Caco-2 (cell line): ENCODE data around the gene SCGB1C2. TPM values are rescaled to one million over a fixed set of nuclear protein-coding genes. Genes with fewer than 3 reads are reported as not detected.
"Not testable (repeated sequence)": the region's sequence is repeated elsewhere in the genome, so short reads cannot be mapped to it uniquely, and the experiment has no call there.

Experiments
- Bru-seq: library from RNA; stranded (reverse); fragments of 400-500 nt; gene quantifications from one replicate; lab custom pipeline; 2021; lab: Mats Ljungman, UMichigan
- BruChase-seq, 2 experiments: library from RNA; stranded (reverse); fragments of 400-500 nt; gene quantifications; one replicate each; lab custom pipeline; 2021; lab: Mats Ljungman, UMichigan
- BruUV-seq: library from RNA; stranded (reverse); fragments of 400-500 nt; replicated peaks from 2 replicates; lab custom pipeline; 2021; lab: Mats Ljungman, UMichigan
- CTCF ChIA-PET: fragments of 300-600 bp; sonication (Branson Sonifier 250); formaldehyde crosslinking; loops from one replicate; lab custom pipeline; 2022; ENCODE audit warnings: antibody characterized with exemption; lab: Charles Lee
- POLR2A ChIA-PET: fragments of 300-600 bp; sonication (Branson Sonifier 250); formaldehyde crosslinking; loops from one replicate; lab custom pipeline; 2022; ENCODE audit warnings: antibody characterized with exemption; lab: Charles Lee
- DNase-seq, 2 experiments: peaks; one replicate each; pipeline versions ENCODE4 v3.0.0 to v3.0.0-alpha.2; 2020 to 2022
- H3K27me3 ChIP-seq: replicated peaks from 2 replicates; pipeline ENCODE4 v1.6.0; 2011; ENCODE audit warnings: low read length; ENCODE audit not compliant: control insufficient read depth, insufficient read depth
- H3K36me3 ChIP-seq: 2 replicates; pipeline ENCODE4 v1.5.1; 2011; ENCODE audit warnings: low read length; ENCODE audit not compliant: control insufficient read depth, insufficient read depth
- H3K4me1 ChIP-seq: fragments of 250-450 bp; sonication (Bioruptor Pico); 2 replicates; pipeline ENCODE4 v1.5.1; 2020; ENCODE audit warnings: mild to moderate bottlenecking
- H3K4me3 ChIP-seq: 2 replicates; pipeline ENCODE4 v1.5.1; 2011; ENCODE audit warnings: low read depth, mild to moderate bottlenecking, control low read depth, low read length
- H3K9me3 ChIP-seq: fragments of 250-450 bp; sonication (Bioruptor Pico); 2 replicates; pipeline ENCODE4 v1.5.1; 2020; ENCODE audit warnings: mild to moderate bottlenecking, moderate library complexity
- H3K27ac Mint-ChIP-seq: one replicate; pipeline ENCODE4 v1.8.0; 2022; ENCODE audit warnings: mixed read lengths; ENCODE audit not compliant: unreplicated experiment
- H3K27me3 Mint-ChIP-seq: one replicate; pipeline ENCODE4 v1.8.0; 2022; ENCODE audit warnings: mixed read lengths; ENCODE audit not compliant: insufficient read depth, unreplicated experiment
- H3K36me3 Mint-ChIP-seq: one replicate; pipeline ENCODE4 v1.8.0; 2022; ENCODE audit warnings: mild to moderate bottlenecking, mixed read lengths; ENCODE audit not compliant: insufficient read depth, unreplicated experiment
- H3K4me1 Mint-ChIP-seq: one replicate; pipeline ENCODE4 v1.8.0; 2022; ENCODE audit warnings: low read depth, mixed read lengths; ENCODE audit not compliant: unreplicated experiment
- H3K4me3 Mint-ChIP-seq: one replicate; pipeline ENCODE4 v1.8.0; 2022; ENCODE audit warnings: mild to moderate bottlenecking, moderate library complexity, mixed read lengths; ENCODE audit not compliant: unreplicated experiment
- H3K9me3 Mint-ChIP-seq: one replicate; pipeline ENCODE4 v1.8.0; 2022; ENCODE audit warnings: mixed read lengths; ENCODE audit not compliant: unreplicated experiment
- CTCF ChIP-seq, 2 experiments: fragments of 200-600 bp in 1 of 2; IDR thresholded peaks; 1 replicate in 1 of 2; 2 replicates in 1 of 2; pipeline versions ENCODE4 v1.5.1 to v1.8.0; 2011 to 2022; ENCODE audit warnings: antibody characterized with exemption in 1 of 2, control low read depth in 1 of 2, inconsistent platforms in 1 of 2, low read depth in 1 of 2, low read length in 1 of 2, mild to moderate bottlenecking in 1 of 2, moderate library complexity in 1 of 2; ENCODE audit not compliant: insufficient read depth in 1 of 2, severe bottlenecking in 1 of 2, unreplicated experiment in 1 of 2
- intact Hi-C: fragments of 100-400 bp; cut with micrococcal nuclease; formaldehyde crosslinking; loops from one replicate; pipeline ENCODE4 v1.10.0; 2022; ENCODE audit not compliant: unreplicated experiment
- long read RNA-seq: library from polyadenylated mRNA; stranded (forward); transcript quantifications from one replicate; pipeline ENCODE4 v2.0.0, GENCODE V29; 2022
- total RNA-seq: library from RNA; stranded (reverse); gene quantifications from 2 replicates; pipeline ENCODE4 v1.2.3, GENCODE V29; 2022

Gene SCGB1C2
- total RNA-seq (not detected in 2 replicates), Bru-seq, nascent RNA (not detected), BruChase-seq, experiment 1, labeled RNA remaining after a 2-hour chase (not detected), BruChase-seq, experiment 2, labeled RNA remaining after a 6-hour chase (not detected)
- long read RNA-seq: 0 reads

- H3K27ac Mint-ChIP-seq, intact Hi-C loops, H3K36me3 ChIP-seq, H3K27me3 Mint-ChIP-seq, H3K4me1 Mint-ChIP-seq, H3K4me3 ChIP-seq, H3K4me3 Mint-ChIP-seq, H3K27me3 ChIP-seq, POLR2A ChIA-PET, BruUV-seq, H3K9me3 Mint-ChIP-seq, H3K36me3 Mint-ChIP-seq, H3K9me3 ChIP-seq, H3K4me1 ChIP-seq, DNase-seq: not testable (repeated sequence)
- CTCF ChIA-PET: interaction anchor here (0.7 kb wide), 1 partner anchor 378 kb away, joined by 3 read pairs; no protein-coding TSS in a partner anchor
Measured at GRCh38 chr17:137166-137807, at the start of gene SCGB1C2. Gene SCGB1C2, plus strand, starts transcription at chr17:137569. Its CDS starts 22 bp downstream, at chr17:137591.

- H3K27me3 ChIP-seq, H3K9me3 ChIP-seq, H3K36me3 ChIP-seq, H3K27ac Mint-ChIP-seq, H3K9me3 Mint-ChIP-seq, H3K4me1 Mint-ChIP-seq, H3K4me1 ChIP-seq, CTCF ChIA-PET, POLR2A ChIA-PET, BruUV-seq, DNase-seq, H3K4me3 ChIP-seq, H3K4me3 Mint-ChIP-seq, H3K27me3 Mint-ChIP-seq, H3K36me3 Mint-ChIP-seq, intact Hi-C loops: not testable (repeated sequence)
Measured at GRCh38 chr17:113111-113510, 24.3 kb upstream of the SCGB1C2 start.

- BruUV-seq, POLR2A ChIA-PET, H3K9me3 Mint-ChIP-seq, H3K36me3 Mint-ChIP-seq, H3K4me1 Mint-ChIP-seq, H3K27me3 Mint-ChIP-seq, H3K4me1 ChIP-seq, H3K27ac Mint-ChIP-seq, H3K36me3 ChIP-seq, DNase-seq, intact Hi-C loops, H3K4me3 Mint-ChIP-seq, H3K27me3 ChIP-seq, CTCF ChIA-PET, H3K9me3 ChIP-seq, H3K4me3 ChIP-seq: not testable (repeated sequence)
- peak in 1 of 2 experiments; percentile 26 for TF ChIP-seq CTCF (IDR thresholded peaks at IDR 0.05; ENCODE audit: insufficient read depth in 1 of 2, low read depth in 1 of 2, low read length in 1 of 2, severe bottlenecking in 1 of 2, unreplicated experiment in 1 of 2)
Measured at GRCh38 chr17:118339-118917, 18.9 kb upstream of the SCGB1C2 start.

- H3K27ac Mint-ChIP-seq, DNase-seq, POLR2A ChIA-PET, BruUV-seq, H3K4me3 ChIP-seq, H3K36me3 ChIP-seq, H3K9me3 Mint-ChIP-seq, H3K9me3 ChIP-seq, H3K4me1 Mint-ChIP-seq, CTCF ChIA-PET, H3K27me3 Mint-ChIP-seq, H3K36me3 Mint-ChIP-seq, intact Hi-C loops, H3K4me3 Mint-ChIP-seq, H3K4me1 ChIP-seq, H3K27me3 ChIP-seq: not testable (repeated sequence)
Measured at GRCh38 chr17:133932-134331, 3.4 kb upstream of the SCGB1C2 start.
